IMR-90 (cell line): Measurements from ENCODE around the gene ATOH8. TPM values are rescaled to one million over a fixed set of nuclear protein-coding genes. Genes with fewer than 3 reads are reported as not detected.

Experiments
- ATAC-seq: fragments of 200-7000 bp; cut with Tn5 transposase; 2 replicates; pipeline ENCODE4 v1.9.1; 2020; ENCODE audit warnings: low read depth, mild to moderate bottlenecking, moderate library complexity
- BruUV-seq: library from RNA; stranded (reverse); fragments of 400-500 nt; replicated peaks from 2 replicates; lab custom pipeline; 2021; lab: Mats Ljungman, UMichigan
- CTCF ChIA-PET: fragments of 300-600 bp; formaldehyde crosslinking; extraction: SDS; loops from one replicate; lab custom pipeline; 2021; ENCODE audit warnings: antibody characterized with exemption; lab: Yijun Ruan, JAX
- POLR2A ChIA-PET: fragments of 300-600 bp; sonication (Branson Sonifier 250); formaldehyde crosslinking; loops from one replicate; lab custom pipeline; 2022; ENCODE audit warnings: antibody characterized with exemption; ENCODE audit not compliant: unreplicated experiment; lab: Charles Lee
- DNase-seq: peaks from one replicate; pipeline ENCODE4 v3.0.0; 2013
- H2AFZ ChIP-seq: replicated peaks from 2 replicates; pipeline ENCODE3; 2013; ENCODE audit warnings: low read length, mild to moderate bottlenecking; ENCODE audit not compliant: poor library complexity
- H2AK5ac ChIP-seq: 2 replicates; pipeline ENCODE4 v1.6.1; 2013; ENCODE audit warnings: low read depth, low read length, inconsistent platforms
- H2AK9ac ChIP-seq: replicated peaks from 2 replicates; pipeline ENCODE3; 2013; ENCODE audit warnings: mild to moderate bottlenecking, low read depth, low read length, moderate library complexity; ENCODE audit not compliant: poor library complexity
- H2BK120ac ChIP-seq: 2 replicates; pipeline ENCODE4 v1.6.1; 2013; ENCODE audit warnings: low read depth, low read length, inconsistent platforms
- H2BK15ac ChIP-seq: 3 replicates; pipeline ENCODE4 v1.6.1; 2013; ENCODE audit warnings: low read depth, low read length, inconsistent platforms
- H2BK20ac ChIP-seq: 2 replicates; pipeline ENCODE4 v1.6.1; 2013; ENCODE audit warnings: low read depth, mild to moderate bottlenecking, inconsistent platforms, low read length, moderate library complexity
- H2BK5ac ChIP-seq: 2 replicates; pipeline ENCODE4 v1.6.1; 2013; ENCODE audit warnings: mild to moderate bottlenecking, low read depth, low read length, inconsistent platforms; ENCODE audit not compliant: poor library complexity, severe bottlenecking
- H3K14ac ChIP-seq: replicated peaks from 2 replicates; pipeline ENCODE4 v1.6.1; 2013; ENCODE audit warnings: low read depth, low read length, inconsistent platforms
- H3K18ac ChIP-seq: 2 replicates; pipeline ENCODE4 v1.6.1; 2013; ENCODE audit warnings: low read depth, low read length, control low read depth
- H3K23ac ChIP-seq: 2 replicates; pipeline ENCODE4 v1.6.1; 2013; ENCODE audit warnings: low read depth, low read length, inconsistent platforms
- H3K27ac ChIP-seq: 2 replicates; pipeline ENCODE4 v1.5.1; 2013; ENCODE audit warnings: mild to moderate bottlenecking, control low read depth, low read length; ENCODE audit not compliant: insufficient read depth
- H3K27me3 ChIP-seq: 2 replicates; pipeline ENCODE4 v1.6.1; 2013; ENCODE audit warnings: low read length; ENCODE audit not compliant: control insufficient read depth, insufficient read depth
- H3K36me3 ChIP-seq: 2 replicates; pipeline ENCODE4 v1.6.1; 2013; ENCODE audit warnings: low read length, mixed read lengths; ENCODE audit not compliant: control insufficient read depth, insufficient read depth
- H3K4ac ChIP-seq: 2 replicates; pipeline ENCODE4 v1.6.1; 2013; ENCODE audit warnings: low read depth, low read length, inconsistent platforms
- H3K4me1 ChIP-seq: 2 replicates; pipeline ENCODE4 v1.6.1; 2013; ENCODE audit warnings: low read length, mixed read lengths; ENCODE audit not compliant: control insufficient read depth, insufficient read depth
- H3K4me2 ChIP-seq: 2 replicates; pipeline ENCODE4 v1.6.1; 2013; ENCODE audit warnings: low read depth, mild to moderate bottlenecking, control low read depth, low read length, moderate library complexity
- H3K4me3 ChIP-seq: 2 replicates; pipeline ENCODE4 v1.5.1; 2013; ENCODE audit warnings: low read depth, mild to moderate bottlenecking, control low read depth, low read length, moderate library complexity; ENCODE audit not compliant: insufficient read depth
- H3K56ac ChIP-seq: 2 replicates; pipeline ENCODE4 v1.6.1; 2013; ENCODE audit warnings: low read length, inconsistent platforms; ENCODE audit not compliant: insufficient read depth; ENCODE audit errors: extremely low read depth
- H3K79me1 ChIP-seq, 2 experiments: 2 replicates each; pipeline ENCODE4 v1.6.1; 2013; ENCODE audit warnings: low read length in 2 of 2, inconsistent platforms in 1 of 2, low read depth in 1 of 2
- H3K9ac ChIP-seq: 2 replicates; pipeline ENCODE4 v1.6.1; 2013; ENCODE audit warnings: low read depth, low read length, control low read depth
- H3K9me1 ChIP-seq: 2 replicates; pipeline ENCODE4 v1.6.1; 2013; ENCODE audit warnings: low read length, inconsistent platforms; ENCODE audit not compliant: insufficient read depth
- H3K9me3 ChIP-seq: 2 replicates; pipeline ENCODE4 v1.6.1; 2013; ENCODE audit warnings: low read length; ENCODE audit not compliant: control insufficient read depth, insufficient read depth
- H4K20me1 ChIP-seq: 2 replicates; pipeline ENCODE4 v1.6.1; 2013; ENCODE audit warnings: low read length, inconsistent platforms; ENCODE audit not compliant: insufficient read depth
- H4K5ac ChIP-seq: 2 replicates; pipeline ENCODE4 v1.6.1; 2013; ENCODE audit warnings: mild to moderate bottlenecking, low read depth, low read length, control low read depth
- H4K8ac ChIP-seq, 2 experiments: 2 replicates each; pipeline ENCODE4 v1.6.1; 2013; ENCODE audit warnings: low read depth in 2 of 2, low read length in 2 of 2, control low read depth in 1 of 2, inconsistent platforms in 1 of 2
- H4K91ac ChIP-seq: 2 replicates; pipeline ENCODE4 v1.6.1; 2013; ENCODE audit warnings: low read depth, low read length, inconsistent platforms; ENCODE audit not compliant: insufficient read depth
- BHLHE40 ChIP-seq: fragments of 150-350 bp; IDR thresholded peaks from 2 replicates; pipeline ENCODE4 v1.6.1; 2016; ENCODE audit warnings: mild to moderate bottlenecking, low read depth, low read length
- CEBPB ChIP-seq: IDR thresholded peaks from 2 replicates; pipeline ENCODE4 v1.6.1; 2012; ENCODE audit warnings: low read depth, low read length, improper control_type of control experiment
- CHD1 ChIP-seq: IDR thresholded peaks from 2 replicates; pipeline ENCODE4 v1.6.1; 2012; ENCODE audit warnings: low read depth, low read length, improper control_type of control experiment
- CTCF ChIP-seq: conservative IDR thresholded peaks from 2 replicates; pipeline ENCODE4 v1.5.1; 2012; ENCODE audit warnings: mild to moderate bottlenecking, low read depth, low read length, improper control_type of control experiment
- ELK1 ChIP-seq: fragments of 150-350 bp; IDR thresholded peaks from 2 replicates; pipeline ENCODE4 v1.6.1; 2016; ENCODE audit warnings: low read depth, mild to moderate bottlenecking, low read length, moderate library complexity, borderline replicate concordance
- FOS ChIP-seq: fragments of 150-350 bp; IDR thresholded peaks from 2 replicates; pipeline ENCODE4 v1.6.1; 2016; ENCODE audit warnings: low read depth, low read length
- MAFK ChIP-seq: IDR thresholded peaks from 2 replicates; pipeline ENCODE4 v1.6.1; 2012; ENCODE audit warnings: low read depth, low read length, improper control_type of control experiment
- MAZ ChIP-seq: IDR thresholded peaks from 2 replicates; pipeline ENCODE4 v1.6.1; 2012; ENCODE audit warnings: low read depth, mild to moderate bottlenecking, low read length, improper control_type of control experiment, moderate library complexity, borderline replicate concordance
- MXI1 ChIP-seq: IDR thresholded peaks from 2 replicates; pipeline ENCODE4 v1.6.1; 2012; ENCODE audit warnings: low read depth, mild to moderate bottlenecking, low read length, moderate library complexity, borderline replicate concordance
- NFE2L2 ChIP-seq: fragments of 150-350 bp; IDR thresholded peaks from 2 replicates; pipeline ENCODE4 v1.6.1; 2016; ENCODE audit warnings: low read depth, mild to moderate bottlenecking, low read length
- POLR2A ChIP-seq: IDR thresholded peaks from 2 replicates; pipeline ENCODE4 v1.6.1; 2012; ENCODE audit warnings: mild to moderate bottlenecking, low read depth, low read length
- RAD21 ChIP-seq: IDR thresholded peaks from 2 replicates; pipeline ENCODE4 v1.6.1; 2012; ENCODE audit warnings: low read length, improper control_type of control experiment
- RCOR1 ChIP-seq: IDR thresholded peaks from 2 replicates; pipeline ENCODE4 v1.6.1; 2012; ENCODE audit warnings: mild to moderate bottlenecking, low read length, improper control_type of control experiment; ENCODE audit not compliant: insufficient replicate concordance
- RFX5 ChIP-seq: IDR thresholded peaks from 2 replicates; pipeline ENCODE4 v1.8.0; 2012; ENCODE audit warnings: low read depth, mild to moderate bottlenecking, low read length, moderate library complexity
- SMC3 ChIP-seq: fragments of 150-350 bp; IDR thresholded peaks from 2 replicates; pipeline ENCODE4 v1.6.1; 2016; ENCODE audit warnings: low read depth, mild to moderate bottlenecking, antibody characterized with exemption, low read length, moderate library complexity
- WGBS, 2 experiments: methylation state at CpG; one replicate each; pipeline versions ENCODE4 v1.1.5 to v1.1.7; 2013; ENCODE audit warnings: missing lambda C conversion rate in 2 of 2; ENCODE audit not compliant: insufficient read length in 1 of 2; ENCODE audit errors: extremely low coverage in 2 of 2; 5-methylcytosine and 5-hydroxymethylcytosine counted together
- dilution Hi-C: fragments of 300-500 bp; cut with HindIII; formaldehyde crosslinking; loops from one replicate; pipeline ENCODE4 v1.14.3; 2018; ENCODE audit warnings: low sequenced_read_pairs; ENCODE audit not compliant: unreplicated experiment
- in situ Hi-C: fragments of 300-500 bp; cut with MboI; formaldehyde crosslinking; loops from 3 replicates; pipeline ENCODE4 v1.14.3; 2019; ENCODE audit warnings: low sequenced_read_pairs, inconsistent platforms, mixed read lengths
- intact Hi-C: fragments of 100-400 bp; cut with micrococcal nuclease; formaldehyde crosslinking; loops from 2 replicates; pipeline ENCODE4 v1.10.0; 2022
- polyA plus RNA-seq, 3 experiments: library from polyadenylated mRNA; depleted of rRNA; stranded (reverse); fragments of >200 nt; gene quantifications; 2 replicates each; pipeline ENCODE4 v1.2.3, GENCODE V29; 2012; ENCODE audit warnings: low replicate concordance in 1 of 3
- total RNA-seq: library from RNA; depleted of rRNA; stranded (reverse); fragments of >200 nt; gene quantifications from 2 replicates; pipeline ENCODE4 v1.2.3, GENCODE V29; 2012

The ATOH8 gene
- total and polyA plus RNA-seq, 2 of the 4 experiments (the other 2 are of a cell fraction): 7.9 to 9.0 TPM

DNA sequence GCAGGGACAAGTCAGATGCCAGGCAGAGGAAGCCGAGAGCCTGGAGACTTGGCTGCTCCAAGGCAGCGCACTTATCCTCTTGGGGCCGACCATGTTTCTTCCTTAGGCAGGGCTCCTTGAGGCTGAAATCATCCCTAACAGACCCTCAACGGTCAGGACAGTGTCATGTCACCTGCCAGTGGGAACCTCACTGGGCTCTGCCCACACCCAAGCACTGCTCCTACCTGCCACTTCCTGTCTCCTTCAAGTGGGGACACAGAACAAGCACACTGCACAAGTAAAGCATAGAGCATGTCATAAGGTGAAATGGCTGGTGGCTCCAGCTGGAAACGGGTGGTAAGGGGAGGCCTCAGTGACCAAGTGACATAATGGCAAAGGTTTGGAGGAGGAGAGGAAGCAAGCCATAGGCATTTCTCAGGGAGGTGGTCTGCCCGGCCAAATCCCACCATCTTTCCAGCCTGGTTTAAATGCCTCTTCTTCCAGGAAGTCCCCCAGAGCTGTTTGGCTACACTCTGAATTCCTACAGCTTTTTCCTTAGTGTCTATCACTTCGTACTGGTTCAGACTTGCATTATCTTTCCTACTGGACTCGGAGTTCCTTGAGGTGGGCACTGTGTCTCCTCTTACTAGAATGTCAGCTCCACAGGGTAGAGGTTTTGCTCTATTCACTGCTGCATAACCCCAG is 7.3 kb upstream of the ATOH8 start (continued):
- TF ChIP-seq MAZ: no peak

DNA sequence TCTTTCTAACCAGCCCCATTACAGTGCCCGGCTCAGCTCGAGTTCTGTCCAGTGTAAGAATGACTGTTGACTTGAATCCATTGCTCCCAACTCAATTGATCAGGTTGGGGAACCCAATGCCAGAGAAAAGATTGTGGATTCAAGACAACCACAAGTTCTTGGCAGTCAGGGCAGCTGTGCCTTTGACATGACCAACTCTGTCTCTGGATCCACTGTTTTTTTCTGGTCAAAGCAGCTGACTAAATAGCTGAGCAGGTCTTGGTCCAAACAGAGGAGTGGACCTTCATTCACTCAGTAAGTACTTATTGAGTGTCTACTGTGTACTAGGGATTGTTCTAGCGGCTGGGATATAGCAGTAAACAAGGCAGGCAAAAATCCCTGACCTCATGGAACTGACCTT is 6.3 kb upstream of the ATOH8 start:
- POLR2A ChIA-PET: no interaction called here

More for the DNA sequence above, 6.3 kb upstream of the ATOH8 start:
- H3K27me3 ChIP-seq: no peaks in the 10 kb centered on the region; the same call in 1 of the 2 replicates
- in situ Hi-C loops: no loop called here
- H2AK5ac ChIP-seq: peak overlapping the region; percentile 17; the same call in 1 of the 2 replicates
- no peak overlapping the region for H3K4me3 ChIP-seq
- no peak overlapping the region for H3K9ac ChIP-seq
- no peaks in the 10 kb centered on the region for H3K9me3 ChIP-seq
- DNase-seq (no peak), ATAC-seq (no peak)
- intact Hi-C loops: no loop called here
- peak overlapping the region; percentile 13 for H2AK9ac ChIP-seq
- H3K4me2 ChIP-seq: no peak overlapping the region
- no peaks in the 10 kb centered on the region for H3K79me1 ChIP-seq
- H3K4ac ChIP-seq: no peak overlapping the region
- H3K56ac ChIP-seq: no peak overlapping the region
- no TSS peak for BruUV-seq
- no peak overlapping the region for H2BK5ac ChIP-seq
- WGBS, 2 experiments: no CpG with 5 or more reads among the region's 3 CpGs
- dilution Hi-C loops: no loop called here
- no peak overlapping the region for H2AFZ ChIP-seq
- H3K9me1 ChIP-seq: peaks cover 24% of the 10 kb centered on the region
- H2BK15ac ChIP-seq: no peak overlapping the region
- no peak overlapping the region for H3K18ac ChIP-seq
- peaks cover 39% of the 10 kb centered on the region for H3K4me1 ChIP-seq
- H2BK20ac ChIP-seq: peak overlapping the region; percentile 28; the same call in 1 of the 2 replicates
- no peak overlapping the region for H4K91ac ChIP-seq
- H3K23ac ChIP-seq: 0 out of 2 replicates have a peak overlapping the region, but pooled peaks have one; percentile 9
- CTCF ChIA-PET: no interaction called here
- no peak overlapping the region for H4K8ac ChIP-seq
- no peak overlapping the region for H2BK120ac ChIP-seq
- H3K36me3 ChIP-seq: no peaks in the 10 kb centered on the region
- no peak overlapping the region for H3K14ac ChIP-seq
- no peak overlapping the region for H3K27ac ChIP-seq
- H4K20me1 ChIP-seq: 0 out of 2 replicates have a peak, but pooled peaks cover 4% of the 10 kb centered on the region
- TF ChIP-seq POLR2A (no peak), BHLHE40 (no peak), CEBPB (no peak), MXI1 (no peak), RFX5 (no peak), FOS (no peak), MAFK (no peak), CHD1 (no peak), CTCF (no peak), RCOR1 (no peak), SMC3 (no peak), ELK1 (no peak), RAD21 (no peak), MAZ (no peak), NFE2L2 (no peak)
- H4K5ac ChIP-seq: no peak overlapping the region
